DMS 273 treated with DMSO at 0.1 percent for 48 hours (cell line): ENCODE results near the gene TRIM29.
"Not testable (repeated sequence)": the region's sequence is repeated elsewhere in the genome, so short reads cannot be mapped to it uniquely, and the experiment has no call there.

Source experiments
- DNase-seq: peaks from one replicate; lab custom pipeline; 2025; lab: John Stamatoyannopoulos, UW

Gene TRIM29, protein sequence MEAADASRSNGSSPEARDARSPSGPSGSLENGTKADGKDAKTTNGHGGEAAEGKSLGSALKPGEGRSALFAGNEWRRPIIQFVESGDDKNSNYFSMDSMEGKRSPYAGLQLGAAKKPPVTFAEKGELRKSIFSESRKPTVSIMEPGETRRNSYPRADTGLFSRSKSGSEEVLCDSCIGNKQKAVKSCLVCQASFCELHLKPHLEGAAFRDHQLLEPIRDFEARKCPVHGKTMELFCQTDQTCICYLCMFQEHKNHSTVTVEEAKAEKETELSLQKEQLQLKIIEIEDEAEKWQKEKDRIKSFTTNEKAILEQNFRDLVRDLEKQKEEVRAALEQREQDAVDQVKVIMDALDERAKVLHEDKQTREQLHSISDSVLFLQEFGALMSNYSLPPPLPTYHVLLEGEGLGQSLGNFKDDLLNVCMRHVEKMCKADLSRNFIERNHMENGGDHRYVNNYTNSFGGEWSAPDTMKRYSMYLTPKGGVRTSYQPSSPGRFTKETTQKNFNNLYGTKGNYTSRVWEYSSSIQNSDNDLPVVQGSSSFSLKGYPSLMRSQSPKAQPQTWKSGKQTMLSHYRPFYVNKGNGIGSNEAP

DNA sequence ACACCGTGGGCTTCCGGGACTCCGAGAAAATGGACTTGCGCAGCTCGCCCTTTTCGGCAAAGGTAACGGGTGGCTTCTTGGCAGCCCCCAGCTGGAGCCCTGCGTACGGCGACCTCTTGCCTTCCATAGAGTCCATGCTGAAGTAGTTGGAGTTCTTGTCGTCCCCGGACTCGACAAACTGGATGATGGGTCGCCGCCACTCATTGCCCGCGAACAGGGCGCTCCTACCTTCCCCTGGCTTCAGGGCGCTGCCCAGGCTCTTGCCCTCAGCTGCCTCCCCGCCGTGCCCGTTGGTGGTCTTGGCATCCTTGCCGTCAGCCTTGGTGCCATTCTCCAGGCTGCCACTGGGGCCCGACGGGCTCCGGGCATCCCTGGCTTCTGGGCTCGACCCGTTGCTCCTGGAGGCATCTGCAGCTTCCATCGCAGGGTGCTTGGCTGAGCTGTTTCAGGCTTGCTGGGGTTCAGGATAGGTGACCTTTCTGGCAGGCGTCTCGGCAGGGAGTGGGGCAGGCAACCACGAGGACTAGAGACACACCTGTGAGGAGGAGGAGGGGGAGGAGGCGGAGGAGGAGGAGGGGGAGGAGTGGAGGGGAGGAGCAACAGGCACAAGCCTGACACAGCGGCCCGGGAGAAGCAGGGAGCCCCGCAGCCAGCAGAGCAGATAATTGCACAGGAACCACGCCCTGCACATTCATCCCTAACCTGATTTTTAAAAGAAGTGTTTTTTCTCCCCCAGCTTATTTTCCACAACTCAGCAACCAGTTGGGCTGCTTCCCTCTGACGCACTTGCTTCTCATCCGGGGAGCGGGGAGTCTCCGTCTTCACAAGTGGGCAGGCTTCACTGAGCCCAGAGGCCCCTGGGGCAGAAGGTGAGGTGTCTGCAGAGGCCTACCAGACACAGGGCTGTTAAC, at the start of gene TRIM29:
Gene TRIM29 (minus strand): TSS at position 503 of the 911 bp plus-strand sequence. CDS start 82 bp downstream, at position 421.
- DNase-seq: no peak

DNA sequence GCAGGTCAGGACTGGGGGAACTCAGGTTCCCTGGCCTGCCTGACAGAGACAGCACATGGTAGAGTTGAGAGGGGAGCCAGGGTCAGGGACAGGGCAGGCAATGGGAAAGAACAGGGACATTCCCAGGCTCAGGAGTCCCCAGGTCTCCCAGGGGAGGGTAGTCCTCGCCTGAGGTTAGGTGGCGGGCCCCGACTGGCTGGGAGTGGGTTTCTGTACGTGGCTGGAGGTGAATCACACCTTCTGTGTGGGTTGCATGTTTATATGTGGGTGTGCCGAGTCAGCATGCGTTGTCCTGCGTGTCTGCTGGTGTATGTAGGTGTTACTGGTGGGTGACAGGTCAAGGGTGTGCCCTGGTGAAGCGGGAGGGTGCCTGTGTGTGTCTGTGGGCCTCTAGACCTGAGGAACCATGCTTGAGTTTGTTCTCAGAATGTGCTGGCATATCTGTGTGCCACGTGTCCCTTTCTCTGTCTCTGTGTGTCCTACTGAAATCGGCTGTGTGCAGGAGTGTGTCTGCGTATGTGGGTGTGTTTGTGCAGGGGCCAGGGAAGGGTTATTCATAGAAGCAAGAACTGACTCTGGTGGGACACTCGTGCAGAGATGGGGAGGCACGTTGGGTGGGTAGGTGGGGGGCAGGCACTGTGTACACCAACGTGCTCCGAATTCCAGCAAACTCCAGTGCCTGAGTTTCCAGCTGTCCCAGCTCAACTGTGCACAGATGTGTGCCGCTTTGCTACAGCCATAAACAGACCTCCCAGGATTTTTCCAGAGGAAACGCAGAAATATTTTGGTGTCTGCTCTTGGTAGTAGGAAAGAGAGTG, 49.1 kb upstream of the TRIM29 start:
- no peak for DNase-seq

DNA sequence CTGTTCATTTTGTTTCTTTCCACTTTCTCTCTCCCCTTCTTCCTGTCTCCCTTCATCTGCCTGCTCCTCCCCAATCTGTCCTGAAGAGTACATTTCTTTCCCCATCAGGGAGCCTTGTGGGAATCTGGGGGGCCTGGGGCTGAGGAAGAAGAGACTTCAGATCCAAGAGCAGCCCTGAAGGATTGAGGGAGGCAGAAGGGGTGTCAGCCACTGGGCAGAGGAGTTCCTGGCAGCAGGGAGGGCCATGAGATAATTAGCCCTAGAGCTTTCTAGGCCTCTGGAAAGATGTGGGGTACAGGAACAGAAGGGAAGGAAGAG, 48.5 kb upstream of the TRIM29 start:
- DNase-seq: no peak

DNA sequence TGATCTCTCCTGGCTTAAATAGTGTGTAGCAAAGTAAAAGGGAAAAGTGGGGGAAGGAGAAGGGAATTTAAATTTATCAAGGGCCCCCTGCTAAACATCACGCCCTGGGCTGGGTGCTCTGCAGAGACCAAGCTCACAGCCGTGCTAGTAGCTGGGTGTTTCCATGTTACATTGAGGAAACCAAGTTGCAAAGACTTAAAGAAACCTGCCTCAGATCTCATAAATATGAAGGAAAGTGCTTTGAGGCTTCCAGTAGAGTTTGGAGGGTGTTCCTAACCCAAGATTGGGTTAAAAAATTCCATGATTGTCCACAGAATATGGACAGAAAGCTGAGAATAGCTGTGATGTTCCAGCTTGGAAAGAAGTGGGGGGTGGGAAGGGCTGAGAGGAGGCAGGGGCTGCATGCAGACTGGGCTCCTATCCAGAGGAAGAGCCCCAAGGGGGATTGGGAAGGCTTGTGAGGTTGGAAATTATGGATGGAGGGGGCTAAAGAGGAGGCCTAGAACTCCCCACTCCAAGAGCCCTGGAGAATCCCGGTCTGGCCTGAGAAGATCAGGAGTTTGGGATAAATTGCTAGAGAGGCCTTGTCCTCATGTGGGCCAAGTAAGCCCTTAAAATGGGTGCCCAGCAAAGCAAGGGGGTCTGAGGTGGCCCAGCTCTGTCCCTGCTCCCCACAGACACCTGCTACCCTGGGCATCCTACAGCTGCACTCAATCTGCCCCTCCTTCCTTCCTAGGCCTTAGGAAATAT, 48.0 kb upstream of the TRIM29 start:
- DNase-seq: no peak

DNA sequence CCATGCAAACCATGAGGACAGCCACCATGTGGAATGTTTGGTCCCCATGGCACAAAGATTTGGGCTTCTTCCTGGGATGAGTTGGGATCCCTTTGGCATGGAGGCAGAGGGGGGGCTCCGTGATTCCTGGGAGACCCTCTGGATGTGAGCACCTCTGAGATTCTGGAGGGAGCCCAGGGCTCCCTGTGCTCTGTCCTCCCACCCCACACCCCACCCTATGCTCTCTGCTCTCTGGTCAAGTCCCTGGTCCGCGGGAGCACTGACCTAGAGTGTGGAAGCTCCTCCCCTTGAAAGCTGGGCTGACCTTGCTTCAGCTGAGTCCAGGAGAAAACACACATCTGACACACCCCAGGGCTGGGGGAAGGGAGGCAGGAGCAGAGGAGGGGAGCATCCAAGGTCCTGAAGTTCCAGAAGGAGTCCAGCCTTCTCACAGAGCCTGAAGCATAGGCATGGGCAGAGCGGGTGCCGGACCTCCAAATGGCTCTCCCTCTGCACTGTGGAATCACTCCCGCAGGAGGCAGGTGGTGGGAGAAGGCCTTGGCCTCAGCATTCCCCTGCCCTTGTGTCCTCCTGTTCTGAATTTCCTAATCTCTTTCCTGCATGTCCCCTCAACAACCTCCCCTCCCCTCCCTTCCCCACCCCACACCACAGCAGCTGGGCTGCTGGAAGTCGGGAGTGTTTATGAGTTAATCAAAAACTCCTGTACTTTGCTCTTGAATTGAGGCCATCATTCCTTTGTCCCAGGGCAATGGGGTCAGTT, 47.2 kb upstream of the TRIM29 start:
- no peak for DNase-seq

DNA sequence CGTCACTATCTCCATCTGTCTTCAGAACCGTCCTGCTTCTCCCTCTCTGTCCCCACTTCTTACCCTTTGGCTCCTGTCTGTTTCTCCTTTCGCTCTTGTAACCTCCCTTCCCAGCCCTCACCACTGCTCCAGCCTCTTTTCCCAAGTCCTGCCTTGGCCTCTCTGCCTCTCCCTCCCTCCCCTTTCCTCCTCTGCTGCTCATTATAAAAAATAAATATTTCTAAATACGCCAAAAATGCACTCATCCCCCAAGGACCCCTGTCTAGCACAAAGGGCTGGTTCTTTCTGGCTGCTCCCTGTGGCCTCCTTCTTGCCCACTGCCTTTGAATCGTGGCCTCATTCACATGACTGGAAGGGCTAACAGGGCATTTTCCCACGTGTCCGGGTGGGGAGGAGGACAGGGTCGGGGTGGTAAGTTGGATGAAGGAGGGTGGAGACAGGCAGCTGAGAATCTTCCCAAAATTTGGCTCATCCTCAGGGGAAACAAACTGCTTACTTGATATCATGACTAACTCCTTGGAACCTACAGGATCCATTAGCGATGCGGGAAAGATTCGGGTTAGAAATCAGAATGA, 46.5 kb upstream of the TRIM29 start:
- no peak for DNase-seq

DNA sequence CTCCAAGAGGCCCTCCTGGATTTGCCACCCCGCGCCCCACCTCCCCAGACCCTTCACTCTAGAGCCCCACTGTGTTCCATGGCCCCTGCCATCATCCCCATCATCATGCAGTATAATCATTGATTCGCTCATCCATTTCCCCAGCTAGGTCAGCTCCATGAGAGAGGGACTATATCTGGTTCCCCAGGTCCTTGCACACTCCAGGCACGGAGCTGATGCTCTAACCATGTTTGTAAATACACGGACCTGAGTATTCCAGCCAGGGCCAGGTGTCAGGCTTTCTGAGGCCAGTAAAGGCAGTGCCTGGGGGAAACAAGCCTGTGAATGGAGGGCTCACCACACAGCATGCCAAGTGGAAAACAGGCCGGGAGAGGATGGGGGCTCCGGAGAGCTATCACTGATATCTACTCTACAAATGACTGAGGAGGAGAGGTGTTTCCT, 45.8 kb upstream of the TRIM29 start:
- DNase-seq: no peak

DNA sequence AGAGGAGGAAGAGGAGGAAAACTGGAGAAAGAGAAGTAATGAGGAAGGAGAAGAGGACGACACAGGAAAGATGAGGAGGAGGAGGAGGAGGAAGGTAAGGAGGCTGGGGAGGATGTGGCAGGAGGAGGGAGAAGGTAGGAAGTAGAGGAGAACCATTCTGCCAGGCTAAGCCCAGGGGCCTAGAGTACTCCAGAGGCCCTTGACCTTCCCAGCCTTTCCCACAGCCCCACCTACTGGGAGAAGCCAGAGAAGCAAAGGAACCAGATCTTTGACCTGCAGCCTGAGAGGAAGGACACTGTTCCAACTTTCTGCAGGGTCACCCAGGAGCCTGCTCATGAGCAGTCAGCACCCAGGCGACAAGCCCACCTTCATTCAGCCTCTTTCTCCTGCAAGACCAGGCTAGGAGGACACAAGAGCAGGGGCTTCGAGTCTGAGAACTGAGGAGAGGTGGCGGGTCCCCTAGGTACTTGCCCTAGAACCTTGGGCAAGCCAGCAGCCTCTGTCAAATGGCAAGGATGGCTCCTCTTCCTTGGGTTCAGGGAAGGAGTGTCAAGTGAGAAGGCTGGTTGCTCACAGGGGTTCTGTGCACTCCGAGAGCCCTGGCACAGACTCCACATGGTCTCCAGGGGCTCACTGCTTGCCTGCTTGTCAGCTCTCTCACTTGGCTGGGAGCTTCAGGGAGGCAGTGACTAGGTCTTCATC, 45.0 kb upstream of the TRIM29 start:
- DNase-seq: no peak

DNA sequence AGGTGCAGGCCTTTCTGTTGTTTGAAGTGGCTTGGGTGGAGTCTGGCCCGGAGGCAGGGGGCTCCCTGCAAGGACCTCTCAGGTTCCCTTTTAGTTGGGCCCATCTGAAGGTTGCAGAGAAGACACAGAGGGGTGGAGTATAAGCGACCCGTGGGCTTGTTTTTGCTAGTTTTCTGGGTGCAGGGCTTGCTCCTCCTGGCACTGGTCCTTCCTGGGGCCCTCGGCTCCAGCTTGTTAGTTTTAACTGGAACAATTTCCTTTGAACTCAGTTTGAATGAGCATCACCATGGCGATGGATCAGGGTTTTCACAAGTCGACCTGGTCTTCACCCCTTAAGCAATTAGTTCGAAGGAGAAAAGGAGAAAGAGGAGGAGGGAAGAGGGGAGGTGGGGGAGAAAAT, 44.5 kb upstream of the TRIM29 start:
- DNase-seq: no peak

DNA sequence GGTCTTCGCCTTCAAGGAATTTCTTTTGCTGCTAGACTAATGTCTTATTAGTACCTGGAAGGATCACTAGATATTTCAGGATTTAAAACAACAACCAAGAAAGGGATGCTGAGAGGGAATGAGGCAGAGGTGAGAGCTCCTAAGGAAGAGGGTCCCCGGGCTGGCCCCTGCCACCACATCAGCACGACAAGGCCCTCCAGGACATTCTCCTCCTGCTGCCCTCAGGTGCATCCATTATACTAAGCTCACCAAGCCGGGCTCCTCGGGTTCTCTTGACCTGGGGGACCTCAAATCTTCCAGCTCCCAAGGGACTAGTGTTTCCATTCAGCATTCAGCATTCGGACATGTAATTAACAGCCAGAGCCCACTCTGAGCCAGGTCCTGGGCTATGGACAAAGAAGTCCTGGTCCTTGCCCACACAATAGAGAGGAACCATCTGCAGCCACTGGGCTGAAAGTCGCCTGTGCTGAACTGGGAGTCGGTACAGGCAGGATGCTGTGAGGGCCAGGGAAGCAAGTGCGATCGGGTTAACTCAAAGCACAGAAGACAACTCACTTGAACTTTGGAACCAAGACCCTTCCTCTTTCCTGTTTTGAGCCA, 43.6 kb upstream of the TRIM29 start:
- no peak for DNase-seq

DNA sequence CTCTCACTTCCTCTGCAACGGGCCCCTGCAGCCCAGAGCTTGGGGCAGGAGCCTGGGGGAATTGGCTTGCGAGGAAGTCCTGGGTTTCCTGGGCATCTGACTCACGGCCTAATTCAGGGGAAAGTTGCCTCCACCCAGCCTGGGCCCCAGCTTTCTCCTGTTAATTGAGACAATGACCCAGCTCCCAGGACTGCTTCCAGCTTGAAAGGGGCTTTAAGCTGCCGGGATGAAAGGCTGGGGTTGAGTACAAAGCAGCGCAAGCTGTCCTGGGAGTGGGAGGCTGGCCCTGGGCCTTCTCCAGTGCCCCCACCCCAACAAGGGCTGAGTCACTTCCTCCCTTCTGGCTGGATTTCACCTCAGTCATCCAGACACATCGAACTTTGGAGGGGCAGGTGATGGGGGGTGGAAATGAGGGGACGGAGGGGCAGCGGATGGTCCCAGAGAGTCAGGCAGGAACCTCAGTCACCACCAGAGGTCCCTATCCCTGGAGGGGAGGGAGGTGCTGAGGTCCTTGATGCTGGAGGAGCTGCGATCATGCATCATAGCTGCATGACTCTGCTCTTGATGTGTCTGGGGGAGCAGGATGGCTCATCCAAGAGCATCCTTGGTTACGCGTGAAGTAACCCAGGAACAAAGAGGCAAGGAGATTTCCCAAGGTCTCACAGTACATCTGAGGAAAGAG, 42.8 kb upstream of the TRIM29 start:
- no peak for DNase-seq

DNA sequence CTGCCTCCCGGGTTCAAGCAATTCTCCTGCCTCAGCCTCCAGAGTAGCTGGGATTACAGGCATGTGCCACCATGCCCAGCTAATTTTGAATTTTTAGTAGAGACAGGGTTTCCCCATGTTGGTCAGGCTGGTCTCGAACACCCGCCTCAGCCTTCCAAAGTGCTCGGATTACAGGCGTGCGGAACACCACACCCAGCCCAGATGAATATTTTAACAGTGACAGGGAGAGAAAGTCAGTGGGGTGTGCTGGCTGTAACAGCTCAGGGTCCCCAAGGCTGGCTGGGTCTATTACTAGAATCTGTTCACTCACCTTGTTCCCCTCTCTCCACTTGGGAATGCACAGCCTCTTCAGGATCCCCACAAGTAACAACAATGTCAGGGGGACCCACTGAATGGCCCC, 42.1 kb upstream of the TRIM29 start:
- DNase-seq: not testable (repeated sequence)

DNA sequence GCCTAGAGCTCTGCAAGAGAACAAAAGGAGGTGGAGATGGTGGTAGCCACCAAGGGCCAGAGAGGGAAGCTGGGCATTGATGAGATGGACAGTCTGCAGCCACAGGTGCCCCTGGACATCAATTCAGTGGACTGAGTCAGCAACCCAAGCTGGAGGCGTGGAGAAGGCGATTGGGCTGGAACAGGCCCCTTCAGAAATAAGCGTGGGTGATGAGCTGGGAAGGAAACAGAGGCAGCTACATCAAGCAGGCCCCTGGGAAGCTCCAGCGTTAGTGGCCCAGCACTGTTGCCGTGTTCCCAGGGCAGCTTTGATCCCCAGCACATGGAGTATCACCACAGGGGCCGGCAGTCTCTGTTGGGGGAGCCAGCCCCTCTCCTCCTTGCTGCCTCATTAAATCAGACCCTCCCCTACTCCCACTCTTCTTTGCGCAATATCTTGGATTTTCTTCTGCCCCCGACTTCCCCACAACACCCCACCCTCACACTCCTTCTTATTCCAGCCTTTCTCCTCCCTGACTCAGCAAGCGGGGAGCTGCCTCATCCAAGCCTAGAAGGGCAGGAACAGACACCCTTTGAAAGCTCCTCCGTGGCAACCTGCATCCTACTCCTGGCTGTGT, 41.3 kb upstream of the TRIM29 start:
- DNase-seq: no peak

DNA sequence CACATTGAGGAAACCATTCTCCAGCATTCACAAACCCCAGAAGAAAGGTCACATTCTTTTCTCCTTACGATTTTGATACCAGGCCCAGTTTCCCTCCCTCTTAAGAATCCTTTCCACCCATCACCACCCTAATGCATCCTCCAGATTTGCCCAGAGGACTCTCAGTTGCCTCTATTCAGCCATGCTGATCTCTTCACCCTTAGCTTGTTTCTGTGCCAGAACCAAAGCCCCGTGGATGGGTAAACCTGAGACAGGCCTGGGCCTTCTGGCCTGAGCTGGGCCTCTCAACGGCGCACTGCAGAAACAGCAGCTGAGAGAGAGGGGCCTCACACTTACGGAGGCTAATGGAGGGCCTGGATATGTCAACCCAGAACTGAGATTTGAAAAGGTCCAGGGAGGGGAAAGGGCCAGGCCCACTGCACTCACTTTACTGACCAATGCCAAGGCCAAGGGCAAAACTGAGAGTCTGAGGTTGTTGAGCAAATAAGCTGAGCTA, 40.7 kb upstream of the TRIM29 start:
- DNase-seq: no peak

DNA sequence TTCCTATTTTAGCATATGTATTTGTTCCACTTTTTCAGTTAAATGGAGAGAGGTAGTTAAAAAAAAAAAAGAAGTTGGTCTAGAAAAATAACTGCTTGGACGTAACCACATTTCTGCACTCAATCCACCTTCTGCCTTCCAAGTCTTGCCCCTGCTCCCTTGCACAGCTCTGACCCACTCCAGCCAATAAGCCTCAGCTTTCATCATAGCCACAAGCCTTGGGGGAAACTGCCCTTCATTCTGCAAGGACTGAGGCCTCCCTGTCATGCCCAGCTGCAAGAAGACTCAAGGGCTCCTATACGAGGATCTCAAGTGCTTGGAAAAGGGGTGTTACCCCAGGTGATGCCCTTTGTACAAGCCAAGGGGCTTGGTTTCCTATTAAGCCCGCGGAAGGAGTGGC, 37.0 kb upstream of the TRIM29 start:
- no peak for DNase-seq

DNA sequence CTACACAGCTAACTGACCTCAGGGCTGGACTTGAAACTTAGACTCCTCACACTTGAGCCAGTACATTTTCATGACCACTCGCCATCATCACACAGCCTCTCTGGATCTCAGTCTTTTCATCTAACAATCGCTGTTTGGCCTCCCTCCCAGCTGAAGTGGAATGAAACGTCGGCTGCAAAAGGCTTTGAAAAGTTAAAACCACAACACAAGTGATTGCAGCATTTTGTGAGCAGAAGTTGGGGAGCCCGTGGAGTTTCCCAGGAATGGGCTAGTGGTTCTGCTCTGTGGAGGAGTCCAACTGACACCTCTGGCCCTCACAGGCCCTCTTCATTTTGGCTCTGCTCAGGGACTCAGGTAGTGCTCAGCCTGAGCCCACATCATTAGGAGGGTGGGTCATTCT, 35.9 kb upstream of the TRIM29 start:
- no peak for DNase-seq

DNA sequence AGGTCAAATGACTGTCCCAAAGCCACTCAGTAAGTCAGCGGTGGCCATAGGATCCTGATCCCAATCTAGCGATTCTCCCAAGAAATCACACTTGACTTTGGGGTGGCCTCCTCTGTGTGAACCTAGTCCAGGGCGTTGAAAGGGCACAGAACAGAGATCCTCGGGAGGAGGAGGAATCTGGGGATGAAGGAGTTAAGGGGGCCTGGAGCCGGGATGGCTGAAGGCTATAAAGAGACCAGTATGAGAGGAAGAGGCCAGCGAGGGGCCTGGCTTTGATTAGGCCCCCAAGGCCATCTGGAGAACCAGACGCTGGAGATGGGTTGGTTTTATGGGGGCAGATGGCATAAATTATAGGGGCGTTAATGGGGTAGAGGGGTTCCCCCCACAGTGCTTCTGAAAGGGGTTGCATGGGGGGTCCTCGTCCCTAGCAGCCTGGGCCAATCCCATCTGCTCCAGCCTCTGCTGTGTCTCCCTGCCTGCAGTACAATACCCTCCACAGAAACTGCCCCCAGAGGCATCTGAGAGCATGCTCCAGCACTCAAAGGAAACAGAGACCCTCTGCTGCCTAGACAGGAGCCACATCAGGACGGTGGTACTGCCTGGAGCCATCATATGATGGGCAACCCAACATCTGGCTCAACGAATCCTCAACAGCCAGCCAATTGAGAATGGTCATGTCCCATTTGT, 35.2 kb upstream of the TRIM29 start:
- no peak for DNase-seq
